ENCODE results near the gene MUC2. TPM values are rescaled to one million over a fixed set of nuclear protein-coding genes. Genes with fewer than 3 reads are reported as not detected.

MUC2 gene
- total and polyA plus RNA-seq, 5 donors = 0.02 to 0.03 TPM; not detected in 3

GRCh38 chr11:1037506-1038055 is 37.1 kb upstream of the MUC2 start:
- Histone ChIP-seq H3K27me3 (ENCODE audit: control insufficient read depth, insufficient read depth) (no peaks in the 10 kb centered on the region), H3K9me3 (ENCODE audit: control insufficient read depth, low read length) (no peaks in the 10 kb centered on the region), H3K4me3 (ENCODE audit: low read length) (no peak overlapping the region), H3K27ac (ENCODE audit: low read length) (no peak overlapping the region), H3K4me1 (ENCODE audit: control insufficient read depth, insufficient read depth, low read length) (no peaks in the 10 kb centered on the region)
- peak in 2 of 3 donors; percentile 38 to 59 for DNase-seq
- 79% methylated on average over 26 of the region's 26 CpGs for WGBS
- no peak for ATAC-seq
- intact Hi-C loops (cut with DNase I) = no loop called here

GRCh38 chr11:1038361-1038760 is 36.3 kb upstream of the MUC2 start:
- 75% methylated on average over 10 of the region's 10 CpGs for WGBS
- ATAC-seq = no peak
- Histone ChIP-seq H3K4me1 (ENCODE audit: control insufficient read depth, insufficient read depth, low read length) (no peaks in the 10 kb centered on the region), H3K9me3 (ENCODE audit: control insufficient read depth, low read length) (no peaks in the 10 kb centered on the region), H3K27me3 (ENCODE audit: control insufficient read depth, insufficient read depth) (no peaks in the 10 kb centered on the region), H3K4me3 (ENCODE audit: low read length) (no peak overlapping the region), H3K27ac (ENCODE audit: low read length) (no peak overlapping the region)
- DNase-seq = peak in 2 of 3 donors; percentile 24 to 35
- intact Hi-C loops (cut with DNase I) = no loop called here

- ATAC-seq (no peak), DNase-seq (peak in 2 of 3 donors; percentile 21 to 36)
- H3K4me3 ChIP-seq (ENCODE audit: low read length) = no peak overlapping the region
- no peaks in the 10 kb centered on the region for H3K4me1 ChIP-seq (ENCODE audit: control insufficient read depth, insufficient read depth, low read length)
- H3K9me3 ChIP-seq (ENCODE audit: control insufficient read depth, low read length) = no peaks in the 10 kb centered on the region
- intact Hi-C loops (cut with DNase I) = no loop called here
- H3K27ac ChIP-seq (ENCODE audit: low read length) = no peak overlapping the region
- no peaks in the 10 kb centered on the region for H3K27me3 ChIP-seq (ENCODE audit: control insufficient read depth, insufficient read depth)
- 89% methylated on average over 12 of the region's 12 CpGs for WGBS
Measured at GRCh38 chr11:1038921-1039320, 35.8 kb upstream of the MUC2 start.

GRCh38 chr11:1039481-1040427 is 34.9 kb upstream of the MUC2 start:
- Histone ChIP-seq H3K9me3 (ENCODE audit: control insufficient read depth, low read length) (no peaks in the 10 kb centered on the region), H3K27ac (ENCODE audit: low read length) (no peak overlapping the region), H3K4me1 (ENCODE audit: control insufficient read depth, insufficient read depth, low read length) (no peaks in the 10 kb centered on the region), H3K27me3 (ENCODE audit: control insufficient read depth, insufficient read depth) (no peaks in the 10 kb centered on the region), H3K4me3 (ENCODE audit: low read length) (no peak overlapping the region)
- 72% methylated on average over 32 of the region's 32 CpGs for WGBS
- intact Hi-C loops (cut with DNase I) = loop anchor here in 1 of 4 donors (10.0 kb wide), 1 partner anchor 115 kb away; the partner anchor contains the start of gene AP2A2
- no peak for ATAC-seq
- DNase-seq = peak; percentile 5 to 60 (median 41)

GRCh38 chr11:1040428-1041148 is 34.1 kb upstream of the MUC2 start:
- Histone ChIP-seq H3K4me1 (ENCODE audit: control insufficient read depth, insufficient read depth, low read length) (no peaks in the 10 kb centered on the region), H3K9me3 (ENCODE audit: control insufficient read depth, low read length) (no peaks in the 10 kb centered on the region), H3K27ac (ENCODE audit: low read length) (no peak overlapping the region), H3K4me3 (ENCODE audit: low read length) (no peak overlapping the region), H3K27me3 (ENCODE audit: control insufficient read depth, insufficient read depth) (no peaks in the 10 kb centered on the region)
- DNase-seq = peak; percentile 11 to 39 (median 24)
- 79% methylated on average over 16 of the region's 16 CpGs for WGBS
- intact Hi-C loops (cut with DNase I) = loop anchor here in 1 of 4 donors (10.0 kb wide), 1 partner anchor 116 kb away; the partner anchor contains the start of gene AP2A2
- ATAC-seq = no peak

- H3K27ac ChIP-seq (ENCODE audit: low read length) = no peak overlapping the region
- DNase-seq (peak in 2 of 3 donors; percentile 34 to 53), ATAC-seq (peak in 1 of 2 donors; percentile 3)
- no peaks in the 10 kb centered on the region for H3K4me1 ChIP-seq (ENCODE audit: control insufficient read depth, insufficient read depth, low read length)
- no peak overlapping the region for H3K4me3 ChIP-seq (ENCODE audit: low read length)
- no peaks in the 10 kb centered on the region for H3K27me3 ChIP-seq (ENCODE audit: control insufficient read depth, insufficient read depth)
- no peaks in the 10 kb centered on the region for H3K9me3 ChIP-seq (ENCODE audit: control insufficient read depth, low read length)
- intact Hi-C loops (cut with DNase I) = loop anchor here in 1 of 4 donors (10.0 kb wide), 1 partner anchor 116 kb away; the partner anchor contains the start of gene AP2A2
- 85% methylated on average over 8 of the region's 8 CpGs for WGBS
Measured at GRCh38 chr11:1041149-1041467, 33.6 kb upstream of the MUC2 start.

GRCh38 chr11:1041471-1041870 is 33.2 kb upstream of the MUC2 start:
- ATAC-seq = peak; percentile 4 to 6
- H3K27ac ChIP-seq (ENCODE audit: low read length) = no peak overlapping the region
- H3K4me3 ChIP-seq (ENCODE audit: low read length) = no peak overlapping the region
- H3K4me1 ChIP-seq (ENCODE audit: control insufficient read depth, insufficient read depth, low read length) = no peaks in the 10 kb centered on the region
- peak in 2 of 3 donors; percentile 13 to 57 for DNase-seq
- no peaks in the 10 kb centered on the region for H3K9me3 ChIP-seq (ENCODE audit: control insufficient read depth, low read length)
- 72% methylated on average over 9 of the region's 9 CpGs for WGBS
- intact Hi-C loops (cut with DNase I) = loop anchor here in 1 of 4 donors (10.0 kb wide), 1 partner anchor 117 kb away; the partner anchor contains the start of gene AP2A2
- H3K27me3 ChIP-seq (ENCODE audit: control insufficient read depth, insufficient read depth) = no peaks in the 10 kb centered on the region

GRCh38 chr11:1041936-1042608 is 32.6 kb upstream of the MUC2 start:
- Histone ChIP-seq H3K4me3 (ENCODE audit: low read length) (no peak overlapping the region), H3K27ac (ENCODE audit: low read length) (no peak overlapping the region), H3K9me3 (ENCODE audit: control insufficient read depth, low read length) (no peaks in the 10 kb centered on the region), H3K27me3 (ENCODE audit: control insufficient read depth, insufficient read depth) (no peaks in the 10 kb centered on the region), H3K4me1 (ENCODE audit: control insufficient read depth, insufficient read depth, low read length) (no peaks in the 10 kb centered on the region)
- intact Hi-C loops (cut with DNase I) = loop anchor here in 1 of 4 donors (10.0 kb wide), 1 partner anchor 117 kb away; the partner anchor contains the start of gene AP2A2
- ATAC-seq (peak; percentile 23 to 49), DNase-seq (peak; percentile 36 to 64 (median 57))
- 25% methylated on average over 18 of the region's 18 CpGs for WGBS

- DNase-seq (peak; percentile 4 to 41 (median 38)), ATAC-seq (peak in 1 of 2 donors; percentile 10)
- Histone ChIP-seq H3K4me1 (ENCODE audit: control insufficient read depth, insufficient read depth, low read length) (no peaks in the 10 kb centered on the region), H3K27me3 (ENCODE audit: control insufficient read depth, insufficient read depth) (no peaks in the 10 kb centered on the region), H3K27ac (ENCODE audit: low read length) (no peak overlapping the region), H3K4me3 (ENCODE audit: low read length) (no peak overlapping the region), H3K9me3 (ENCODE audit: control insufficient read depth, low read length) (no peaks in the 10 kb centered on the region)
- intact Hi-C loops (cut with DNase I) = loop anchor here in 1 of 4 donors (10.0 kb wide), 1 partner anchor 118 kb away; the partner anchor contains the start of gene AP2A2
- WGBS = 90% methylated on average over 26 of the region's 26 CpGs
Measured at GRCh38 chr11:1042626-1043562, 31.8 kb upstream of the MUC2 start.

Measured in right cardiac atrium (tissue), 5 donors.